PC-3 (cell line): Measurements from ENCODE around the gene ZNF346.

Source experiments
- EZH2 ChIP-seq: fragments of 300-600 bp; sonication (generic); IDR thresholded peaks from one replicate; pipeline ENCODE4 v1.6.1; 2017; ENCODE audit warnings: antibody characterized with exemption, mild to moderate bottlenecking, low read length; ENCODE audit not compliant: unreplicated experiment
- EZH2phosphoT487 ChIP-seq: fragments of 300-600 bp; sonication (generic); IDR thresholded peaks from 2 replicates; pipeline ENCODE4 v1.6.1; 2018; ENCODE audit warnings: mild to moderate bottlenecking, antibody characterized with exemption, low read length, borderline replicate concordance
- TF ChIP-seq, protein P1 (sequence below): fragments of 300-600 bp; sonication (generic); conservative IDR thresholded peaks from 2 replicates; pipeline ENCODE4 v1.5.1; 2017; ENCODE audit warnings: antibody characterized with exemption, low read depth, mild to moderate bottlenecking, low read length

DNA sequence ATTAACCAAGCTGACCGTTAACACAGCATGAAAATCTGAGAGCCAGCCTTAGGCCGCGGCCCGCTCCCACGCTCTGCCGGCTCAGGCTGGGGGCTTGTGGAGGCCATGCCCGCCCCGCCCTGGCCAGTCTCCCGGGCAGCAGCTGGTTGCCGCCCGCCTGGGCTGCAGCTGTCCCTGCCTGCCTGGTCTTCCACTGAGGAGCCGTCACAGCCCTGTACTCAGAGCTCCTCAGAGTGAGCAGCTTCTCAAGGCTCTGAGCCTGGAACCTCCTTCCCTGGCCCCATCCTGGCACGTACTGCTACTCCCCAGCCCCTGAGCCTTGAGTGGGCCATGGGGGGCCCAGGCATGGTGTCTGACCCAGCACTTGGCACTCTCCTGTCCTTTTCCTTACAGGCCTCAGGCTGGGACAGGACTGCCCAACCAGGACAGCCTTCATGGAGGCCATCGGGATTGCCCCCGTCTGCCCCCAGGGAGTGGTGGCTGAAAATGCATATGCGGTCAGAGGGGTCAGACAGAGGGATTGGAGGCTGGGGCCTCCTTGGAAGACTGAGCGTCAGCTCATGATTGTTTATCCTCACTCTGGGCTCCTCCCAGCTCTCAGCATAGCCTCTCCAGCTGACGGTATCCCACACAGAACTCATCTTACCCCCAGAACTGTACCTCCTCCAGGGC, 76.1 kb downstream of the ZNF346 start:
- TF ChIP-seq, protein P1, sequence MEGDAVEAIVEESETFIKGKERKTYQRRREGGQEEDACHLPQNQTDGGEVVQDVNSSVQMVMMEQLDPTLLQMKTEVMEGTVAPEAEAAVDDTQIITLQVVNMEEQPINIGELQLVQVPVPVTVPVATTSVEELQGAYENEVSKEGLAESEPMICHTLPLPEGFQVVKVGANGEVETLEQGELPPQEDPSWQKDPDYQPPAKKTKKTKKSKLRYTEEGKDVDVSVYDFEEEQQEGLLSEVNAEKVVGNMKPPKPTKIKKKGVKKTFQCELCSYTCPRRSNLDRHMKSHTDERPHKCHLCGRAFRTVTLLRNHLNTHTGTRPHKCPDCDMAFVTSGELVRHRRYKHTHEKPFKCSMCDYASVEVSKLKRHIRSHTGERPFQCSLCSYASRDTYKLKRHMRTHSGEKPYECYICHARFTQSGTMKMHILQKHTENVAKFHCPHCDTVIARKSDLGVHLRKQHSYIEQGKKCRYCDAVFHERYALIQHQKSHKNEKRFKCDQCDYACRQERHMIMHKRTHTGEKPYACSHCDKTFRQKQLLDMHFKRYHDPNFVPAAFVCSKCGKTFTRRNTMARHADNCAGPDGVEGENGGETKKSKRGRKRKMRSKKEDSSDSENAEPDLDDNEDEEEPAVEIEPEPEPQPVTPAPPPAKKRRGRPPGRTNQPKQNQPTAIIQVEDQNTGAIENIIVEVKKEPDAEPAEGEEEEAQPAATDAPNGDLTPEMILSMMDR = no peak
- TF ChIP-seq EZH2phosphoT487 (no peak), EZH2 (no peak)
